H1 (cell line): ENCODE measurements around the gene TRIM24. TPM values are rescaled to one million over a fixed set of nuclear protein-coding genes. Genes with fewer than 3 reads are reported as not detected.

Experiments
- CTCF ChIA-PET: fragments of 300-600 bp; sonication (Branson Sonifier 250); formaldehyde crosslinking; loops from one replicate; lab custom pipeline; 2021; ENCODE audit not compliant: partially characterized antibody; lab: Charles Lee
- POLR2A ChIA-PET: fragments of 300-600 bp; sonication (Branson Sonifier 250); formaldehyde crosslinking; loops from one replicate; lab custom pipeline; 2021; ENCODE audit warnings: inconsistent platforms; ENCODE audit not compliant: partially characterized antibody; lab: Charles Lee
- DNase-seq, 2 experiments: peaks; one replicate each; pipeline versions ENCODE4 v3.0.0 to v3.0.0-alpha.2; 2010 to 2022; ENCODE audit warnings: low spot score in 2 of 2, low read depth in 1 of 2, mixed read lengths in 1 of 2
- FAIRE-seq: peaks from 2 replicates; lab custom pipeline; 2011; peaks lifted over from hg19 to GRCh38; lab: Jason Lieb, UNC
- H2AFZ ChIP-seq: 2 replicates; pipeline ENCODE4 v1.8.1; 2012; ENCODE audit warnings: low read length, inconsistent platforms
- H2AK5ac ChIP-seq: 2 replicates; pipeline ENCODE4 v1.6.1; 2013; ENCODE audit warnings: low read depth, low read length
- H2BK120ac ChIP-seq: replicated peaks from 2 replicates; pipeline ENCODE3; 2013; ENCODE audit warnings: low read depth, low read length, inconsistent platforms
- H2BK12ac ChIP-seq: 2 replicates; pipeline ENCODE4 v1.6.1; 2013; ENCODE audit warnings: low read depth, low read length
- H2BK15ac ChIP-seq: 2 replicates; pipeline ENCODE4 v1.6.1; 2013; ENCODE audit warnings: low read length
- H2BK20ac ChIP-seq: 2 replicates; pipeline ENCODE4 v1.6.1; 2013; ENCODE audit warnings: low read length
- H2BK5ac ChIP-seq: 2 replicates; pipeline ENCODE4 v1.6.1; 2013; ENCODE audit warnings: low read depth, low read length
- H3K14ac ChIP-seq: 2 replicates; pipeline ENCODE4 v1.6.1; 2013; ENCODE audit warnings: inconsistent platforms; ENCODE audit not compliant: insufficient read length
- H3K18ac ChIP-seq: 2 replicates; pipeline ENCODE4 v1.6.1; 2013; ENCODE audit warnings: low read length; ENCODE audit errors: extremely low read depth
- H3K23ac ChIP-seq: 2 replicates; pipeline ENCODE4 v1.6.1; 2013; ENCODE audit warnings: inconsistent platforms; ENCODE audit not compliant: insufficient read length
- H3K23me2 ChIP-seq: 2 replicates; pipeline ENCODE4 v1.6.1; 2013; ENCODE audit warnings: low read depth, low read length
- H3K27ac ChIP-seq: 2 replicates; pipeline ENCODE4 v1.6.1; 2011; ENCODE audit warnings: low read depth, low read length, inconsistent platforms
- H3K27me3 ChIP-seq, 4 experiments: replicated peaks in 1 of 4; 1 replicate in 1 of 4; 2 replicates in 3 of 4; pipeline versions ENCODE4 v1.6.1 to v1.8.1; 2011 to 2013; ENCODE audit warnings: low read length in 3 of 4, mild to moderate bottlenecking in 3 of 4, inconsistent platforms in 2 of 4, mixed read lengths in 2 of 4, moderate library complexity in 1 of 4; ENCODE audit not compliant: control insufficient read depth in 3 of 4, insufficient read depth in 3 of 4; ENCODE audit errors: extremely low read depth in 1 of 4
- H3K36me3 ChIP-seq, 4 experiments: 2 replicates each; pipeline versions ENCODE4 v1.6.1 to v1.8.1; 2011 to 2013; ENCODE audit warnings: mild to moderate bottlenecking in 4 of 4, low read length in 3 of 4, moderate library complexity in 2 of 4, control low read depth in 1 of 4, inconsistent platforms in 1 of 4; ENCODE audit not compliant: insufficient read depth in 4 of 4, control insufficient read depth in 2 of 4
- H3K4ac ChIP-seq: replicated peaks from 2 replicates; pipeline ENCODE3; 2013; ENCODE audit warnings: low read length, low read depth, mixed read lengths, inconsistent platforms; ENCODE audit not compliant: insufficient read length
- H3K4me1 ChIP-seq, 4 experiments: replicated peaks in 1 of 4; 1 replicate in 1 of 4; 2 replicates in 3 of 4; pipeline versions ENCODE4 v1.6.1 to v1.8.1; 2011 to 2013; ENCODE audit warnings: low read length in 3 of 4, inconsistent platforms in 2 of 4, mixed read lengths in 1 of 4; ENCODE audit not compliant: insufficient read depth in 4 of 4, control insufficient read depth in 3 of 4
- H3K4me2 ChIP-seq, 2 experiments: 2 replicates each; pipeline versions ENCODE4 v1.6.1 to v1.8.1; 2011 to 2013; ENCODE audit warnings: low read depth in 2 of 2, low read length in 2 of 2, control low read depth in 1 of 2, inconsistent platforms in 1 of 2, mild to moderate bottlenecking in 1 of 2; ENCODE audit not compliant: insufficient read depth in 1 of 2
- H3K4me3 ChIP-seq, 4 experiments: fragments of 200-600, 300-600 bp in 1 of 4; sonication (generic), shearing (Covaris generic), sonication (Bioruptor Twin) in 1 of 4; 2 replicates each; pipeline versions ENCODE4 v1.5.1 to v1.8.1; 2011 to 2016; ENCODE audit warnings: low read length in 4 of 4, low read depth in 3 of 4, control low read depth in 2 of 4, inconsistent platforms in 2 of 4, mild to moderate bottlenecking in 2 of 4, mixed read lengths in 1 of 4, moderate library complexity in 1 of 4; ENCODE audit not compliant: insufficient read depth in 2 of 4; ENCODE audit errors: extremely low read depth in 1 of 4
- H3K56ac ChIP-seq: replicated peaks from 2 replicates; pipeline ENCODE3; 2013; ENCODE audit warnings: low read depth, mild to moderate bottlenecking, mixed read lengths, low read length, inconsistent platforms; ENCODE audit not compliant: insufficient read length
- H3K79me1 ChIP-seq: 2 replicates; pipeline ENCODE4 v1.6.1; 2013; ENCODE audit warnings: low read depth, low read length, control low read depth
- H3K79me2 ChIP-seq, 2 experiments: 2 replicates each; pipeline versions ENCODE4 v1.6.1 to v1.8.1; 2012 to 2013; ENCODE audit warnings: low read length in 2 of 2, mild to moderate bottlenecking in 2 of 2, inconsistent platforms in 1 of 2; ENCODE audit not compliant: insufficient read depth in 2 of 2, control insufficient read depth in 1 of 2
- H3K9ac ChIP-seq, 4 experiments: replicated peaks in 1 of 4; 1 replicate in 1 of 4; 2 replicates in 3 of 4; pipeline versions ENCODE4 v1.6.1 to v1.8.1; 2011 to 2013; ENCODE audit warnings: low read depth in 3 of 4, low read length in 3 of 4, control low read depth in 2 of 4, mild to moderate bottlenecking in 2 of 4, moderate library complexity in 2 of 4, inconsistent platforms in 1 of 4; ENCODE audit errors: extremely low read depth in 1 of 4
- H3K9me3 ChIP-seq, 2 experiments: 2 replicates each; pipeline versions ENCODE4 v1.6.1 to v1.8.1; 2012 to 2013; ENCODE audit warnings: mild to moderate bottlenecking in 2 of 2, moderate library complexity in 2 of 2, control low read depth in 1 of 2, inconsistent platforms in 1 of 2, low read depth in 1 of 2, low read length in 1 of 2, mixed read lengths in 1 of 2; ENCODE audit not compliant: insufficient read depth in 2 of 2
- H4K20me1 ChIP-seq, 2 experiments: replicated peaks in 1 of 2; 2 replicates each; pipeline versions ENCODE3 to v1.8.1; 2011 to 2013; ENCODE audit warnings: inconsistent platforms in 2 of 2, low read length in 2 of 2, mild to moderate bottlenecking in 1 of 2; ENCODE audit not compliant: insufficient read depth in 2 of 2, control insufficient read depth in 1 of 2
- H4K5ac ChIP-seq: 2 replicates; pipeline ENCODE4 v1.6.1; 2013; ENCODE audit warnings: low read length, low read depth, mixed read lengths, inconsistent platforms; ENCODE audit not compliant: insufficient read length
- H4K8ac ChIP-seq: 2 replicates; pipeline ENCODE4 v1.8.0; 2013; ENCODE audit warnings: mild to moderate bottlenecking, moderate library complexity, low read length, inconsistent platforms; ENCODE audit not compliant: insufficient read depth; ENCODE audit errors: extremely low read depth
- H4K91ac ChIP-seq: replicated peaks from 2 replicates; pipeline ENCODE3; 2013; ENCODE audit warnings: low read length, mixed read lengths, inconsistent platforms; ENCODE audit not compliant: insufficient read length
- ATF2 ChIP-seq: IDR thresholded peaks from 2 replicates; pipeline ENCODE4 v1.6.1; 2012; ENCODE audit warnings: low read length, inconsistent platforms
- CREB1 ChIP-seq: IDR thresholded peaks from 2 replicates; pipeline ENCODE4 v1.6.1; 2012; ENCODE audit warnings: inconsistent platforms
- JUN ChIP-seq: IDR thresholded peaks from 2 replicates; pipeline ENCODE4 v1.6.1; 2011; ENCODE audit warnings: low read depth, mild to moderate bottlenecking, improper control_type of control experiment, low read length
- KDM1A ChIP-seq: fragments of 200-600, 300-600 bp; sonication (generic); IDR thresholded peaks from 2 replicates; pipeline ENCODE4 v1.7.1; 2016; ENCODE audit warnings: mild to moderate bottlenecking, low read length, borderline replicate concordance
- MAFK ChIP-seq: IDR thresholded peaks from 2 replicates; pipeline ENCODE4 v1.6.1; 2012; ENCODE audit warnings: low read depth, mild to moderate bottlenecking, improper control_type of control experiment, low read length
- PHF8 ChIP-seq: fragments of 200-600 bp; sonication (generic); conservative IDR thresholded peaks from 2 replicates; pipeline ENCODE4 v1.7.1; 2012; ENCODE audit warnings: low read depth, mild to moderate bottlenecking, inconsistent platforms, low read length, moderate library complexity
- SIN3A ChIP-seq, 2 experiments: IDR thresholded peaks in 1 of 2; conservative IDR thresholded peaks in 1 of 2; 2 replicates each; pipeline ENCODE4 v1.6.1; 2011 to 2012; ENCODE audit warnings: low read length in 2 of 2, improper control_type of control experiment in 1 of 2, low read depth in 1 of 2, mild to moderate bottlenecking in 1 of 2
- SIRT6 ChIP-seq: IDR thresholded peaks from one replicate; pipeline ENCODE4 v1.7.1; 2012; ENCODE audit warnings: low read length, inconsistent platforms
- SP2 ChIP-seq: IDR thresholded peaks from 2 replicates; pipeline ENCODE4 v1.6.1; 2012; ENCODE audit warnings: mild to moderate bottlenecking, low read length, inconsistent platforms
- TAF7 ChIP-seq: optimal IDR thresholded peaks from 2 replicates; pipeline ENCODE3; 2011; ENCODE audit warnings: low read depth, mild to moderate bottlenecking, inconsistent platforms, low read length, moderate library complexity, borderline replicate concordance
- TCF12 ChIP-seq: IDR thresholded peaks from 2 replicates; pipeline ENCODE4 v1.6.1; 2011; ENCODE audit warnings: low read depth, mild to moderate bottlenecking, low read length
- ZNF274 ChIP-seq: IDR thresholded peaks from 2 replicates; pipeline ENCODE4 v1.7.0; 2012; ENCODE audit warnings: low read length, borderline replicate concordance; ENCODE audit errors: extremely low read depth
- WGBS, 2 experiments: shearing (Covaris generic) in 1 of 2; methylation state at CpG; one replicate each; pipeline versions ENCODE4 v1.1.6 to v1.1.7; 2013 to 2015; ENCODE audit warnings: low lambda C conversion rate in 2 of 2, mixed read lengths in 2 of 2, inconsistent platforms in 1 of 2, low coverage in 1 of 2, missing lambda C conversion rate in 1 of 2; ENCODE audit not compliant: insufficient replicate concordance in 2 of 2, insufficient coverage in 1 of 2, insufficient read length in 1 of 2; ENCODE audit errors: extremely low coverage in 1 of 2, missing lambda C conversion rate in 1 of 2; 5-methylcytosine and 5-hydroxymethylcytosine counted together
- polyA plus RNA-seq, 7 experiments: library from polyadenylated mRNA; depleted of rRNA in 3 of 7; stranded (reverse) in 5 of 7; unstranded in 2 of 7; fragments of >200 nt in 5 of 7; fragments of 200-250 nt in 2 of 7; gene quantifications; 1 replicate in 5 of 7; 2 replicates in 1 of 7; 4 replicates in 1 of 7; pipeline versions ENCODE4 v1.2.1 to v1.2.3, GENCODE V29; 2011 to 2013; ENCODE audit warnings: missing spikeins in 2 of 7, mixed read lengths in 2 of 7
- total RNA-seq: library from RNA; stranded (reverse); fragmentation: NEBNext Ultra II Directional; extraction: Animal tissue kit (Norgen Biotek cat#: 25700); gene quantifications from 2 replicates; pipeline ENCODE4 v1.2.1, GENCODE V29; 2021

The TRIM24 gene
- total and polyA plus RNA-seq, 2 of the 8 experiments (the other 6 are each of a cell fraction or from before 2014, with no cell fraction given): 67.6 to 149 TPM

- no peak overlapping the region for H2BK120ac ChIP-seq
- no peak overlapping the region for H3K4me2 ChIP-seq
- no peak overlapping the region for H3K14ac ChIP-seq
- H3K79me1 ChIP-seq: no peaks in the 10 kb centered on the region
- no peak overlapping the region for H4K5ac ChIP-seq
- H4K8ac ChIP-seq: no peak overlapping the region
- whole genome bisulfite sequencing, 2 experiments: 89% methylated on average over 8 of the region's 8 CpGs; no CpG with 5 or more reads in 1 of the 2 experiments
- H4K91ac ChIP-seq: no peak overlapping the region
- H3K79me2 ChIP-seq: no peaks in the 10 kb centered on the region
- no peak overlapping the region for H2AFZ ChIP-seq
- no peak overlapping the region for H3K18ac ChIP-seq
- H3K9me3 ChIP-seq: no peaks in the 10 kb centered on the region
- no peak overlapping the region for H3K27ac ChIP-seq
- no peaks in the 10 kb centered on the region for H3K4me1 ChIP-seq
- no peaks in the 10 kb centered on the region for H3K27me3 ChIP-seq
- H2BK12ac ChIP-seq: no peak overlapping the region
- no peak overlapping the region for H2BK5ac ChIP-seq
- no peak overlapping the region for H2BK15ac ChIP-seq
- H3K23ac ChIP-seq: no peak overlapping the region
- ChIA-PET POLR2A (no interaction called here), CTCF (interaction anchor here (1.3 to 2.2 kb wide), 2 partner anchors 41 to 135 kb away, joined by 3 to 5 read pairs; no protein-coding TSS in a partner anchor)
- no peak for DNase-seq
- H3K23me2 ChIP-seq: no peaks in the 10 kb centered on the region
- FAIRE-seq: no peak
- H3K36me3 ChIP-seq: no peaks in the 10 kb centered on the region
- no peak overlapping the region for H2AK5ac ChIP-seq
- H3K4ac ChIP-seq: no peak overlapping the region
- H3K9ac ChIP-seq: no peak overlapping the region
- H2BK20ac ChIP-seq: no peak overlapping the region
- H3K56ac ChIP-seq: no peak overlapping the region
- H4K20me1 ChIP-seq: no peaks in the 10 kb centered on the region
- no peak overlapping the region for H3K4me3 ChIP-seq
- TF ChIP-seq SP2 (no peak), KDM1A (no peak), SIRT6 (no peak), TCF12 (no peak), CREB1 (no peak), JUN (no peak), MAFK (no peak), SIN3A (conservative IDR thresholded peaks at IDR 0.05 in 1 of 2, IDR thresholded peaks at IDR 0.05 in 1 of 2; ENCODE audit: low read depth in 1 of 2, low read length in 2 of 2) (no peak), TAF7 (no peak), ATF2 (no peak), PHF8 (no peak), ZNF274 (no peak)
Measured at GRCh38 chr7:138603549-138604318, 143.7 kb downstream of the TRIM24 start.
